Mesenchymal stem cell (in vitro differentiated cells and primary cell): ENCODE results near the gene OGFR.

Experiments used
- DNase-seq: peaks from one replicate; pipeline ENCODE4 v3.0.0-alpha.2; 2013
- H2AFZ ChIP-seq: one replicate; pipeline ENCODE4 v1.6.1; 2013; ENCODE audit warnings: low read depth, mild to moderate bottlenecking, control low read depth, inconsistent platforms, low read length, moderate library complexity
- H2AK5ac ChIP-seq: 2 replicates; pipeline ENCODE4 v1.6.1; 2013; ENCODE audit warnings: low read length, moderate library complexity, mild to moderate bottlenecking, inconsistent platforms; ENCODE audit not compliant: severe bottlenecking
- H2BK120ac ChIP-seq: one replicate; pipeline ENCODE4 v1.6.1; 2013; ENCODE audit warnings: low read depth, mild to moderate bottlenecking, inconsistent platforms, low read length, moderate library complexity
- H2BK12ac ChIP-seq, 2 experiments: one replicate each; pipeline ENCODE4 v1.6.1; 2013; ENCODE audit warnings: inconsistent platforms in 2 of 2, low read length in 2 of 2, mild to moderate bottlenecking in 2 of 2, moderate library complexity in 2 of 2, control low read depth in 1 of 2
- H2BK15ac ChIP-seq: one replicate; pipeline ENCODE4 v1.6.1; 2013; ENCODE audit warnings: mild to moderate bottlenecking, low read depth, inconsistent platforms; ENCODE audit not compliant: poor library complexity, severe bottlenecking
- H2BK5ac ChIP-seq: 2 replicates; pipeline ENCODE4 v1.6.1; 2013; ENCODE audit warnings: low read depth, mild to moderate bottlenecking, low read length, control low read depth, inconsistent platforms; ENCODE audit not compliant: poor library complexity, severe bottlenecking
- H3K14ac ChIP-seq, 2 experiments: one replicate each; pipeline ENCODE4 v1.6.1; 2013; ENCODE audit warnings: inconsistent platforms in 2 of 2, low read length in 2 of 2, control low read depth in 1 of 2, mild to moderate bottlenecking in 1 of 2, moderate library complexity in 1 of 2
- H3K18ac ChIP-seq, 2 experiments: one replicate each; pipeline ENCODE4 v1.6.1; 2013; ENCODE audit warnings: inconsistent platforms in 2 of 2, low read length in 2 of 2, control low read depth in 1 of 2, low read depth in 1 of 2, mild to moderate bottlenecking in 1 of 2
- H3K23ac ChIP-seq, 2 experiments: one replicate each; pipeline ENCODE4 v1.6.1; 2013; ENCODE audit warnings: inconsistent platforms in 2 of 2, low read length in 2 of 2, mild to moderate bottlenecking in 2 of 2, moderate library complexity in 2 of 2, control low read depth in 1 of 2
- H3K27ac ChIP-seq: 2 replicates; pipeline ENCODE4 v1.5.1; 2013; ENCODE audit warnings: mild to moderate bottlenecking, moderate library complexity, low read length, control low read depth, inconsistent platforms; ENCODE audit not compliant: poor library complexity, severe bottlenecking
- H3K27me3 ChIP-seq, 2 experiments: 2 replicates each; pipeline versions ENCODE4 v1.6.1 to v1.7.0; 2013; ENCODE audit warnings: low read length in 2 of 2, mild to moderate bottlenecking in 2 of 2, moderate library complexity in 2 of 2, control low read depth in 1 of 2, inconsistent platforms in 1 of 2; ENCODE audit not compliant: control insufficient read depth in 1 of 2, insufficient read depth in 1 of 2
- H3K36me3 ChIP-seq, 2 experiments: 2 replicates each; pipeline versions ENCODE4 v1.6.1 to v1.7.0; 2013; ENCODE audit warnings: low read length in 2 of 2, control low read depth in 1 of 2, inconsistent platforms in 1 of 2, low read depth in 1 of 2, mild to moderate bottlenecking in 1 of 2; ENCODE audit not compliant: insufficient read depth in 2 of 2, control insufficient read depth in 1 of 2
- H3K4ac ChIP-seq, 2 experiments: one replicate each; pipeline ENCODE4 v1.6.1; 2013; ENCODE audit warnings: inconsistent platforms in 2 of 2, low read length in 2 of 2, mild to moderate bottlenecking in 2 of 2, moderate library complexity in 2 of 2, control low read depth in 1 of 2, low read depth in 1 of 2
- H3K4me1 ChIP-seq: 2 replicates; pipeline ENCODE4 v1.6.1; 2013; ENCODE audit warnings: low read depth, low read length, control low read depth; ENCODE audit not compliant: control insufficient read depth, insufficient read depth
- H3K4me2 ChIP-seq: 2 replicates; pipeline ENCODE4 v1.6.1; 2013; ENCODE audit warnings: low read length, mild to moderate bottlenecking, inconsistent platforms; ENCODE audit not compliant: poor library complexity, severe bottlenecking
- H3K4me3 ChIP-seq, 2 experiments: 2 replicates each; pipeline versions ENCODE4 v1.5.1 to v1.7.0; 2013; ENCODE audit warnings: low read length in 2 of 2, mild to moderate bottlenecking in 2 of 2, control low read depth in 1 of 2, low read depth in 1 of 2; ENCODE audit not compliant: insufficient read depth in 1 of 2
- H3K79me1 ChIP-seq: replicated peaks from 2 replicates; pipeline ENCODE4 v1.6.1; 2013; ENCODE audit warnings: mild to moderate bottlenecking, control low read depth, low read length, inconsistent platforms; ENCODE audit not compliant: poor library complexity, severe bottlenecking
- H3K9ac ChIP-seq: 2 replicates; pipeline ENCODE4 v1.7.0; 2013; ENCODE audit warnings: mild to moderate bottlenecking, low read length, moderate library complexity
- H3K9me3 ChIP-seq: 2 replicates; pipeline ENCODE4 v1.7.0; 2013; ENCODE audit warnings: mild to moderate bottlenecking, low read length; ENCODE audit not compliant: control insufficient read depth
- H4K8ac ChIP-seq: one replicate; pipeline ENCODE4 v1.6.1; 2013; ENCODE audit warnings: inconsistent platforms, mild to moderate bottlenecking, low read length, moderate library complexity
- H4K91ac ChIP-seq: one replicate; pipeline ENCODE4 v1.6.1; 2013; ENCODE audit warnings: mild to moderate bottlenecking, low read length, inconsistent platforms
- WGBS: methylation state at CpG from one replicate; pipeline ENCODE4 v1.1.7; 2013; ENCODE audit warnings: mixed read lengths; 5-methylcytosine and 5-hydroxymethylcytosine counted together

The OGFR gene

DNA sequence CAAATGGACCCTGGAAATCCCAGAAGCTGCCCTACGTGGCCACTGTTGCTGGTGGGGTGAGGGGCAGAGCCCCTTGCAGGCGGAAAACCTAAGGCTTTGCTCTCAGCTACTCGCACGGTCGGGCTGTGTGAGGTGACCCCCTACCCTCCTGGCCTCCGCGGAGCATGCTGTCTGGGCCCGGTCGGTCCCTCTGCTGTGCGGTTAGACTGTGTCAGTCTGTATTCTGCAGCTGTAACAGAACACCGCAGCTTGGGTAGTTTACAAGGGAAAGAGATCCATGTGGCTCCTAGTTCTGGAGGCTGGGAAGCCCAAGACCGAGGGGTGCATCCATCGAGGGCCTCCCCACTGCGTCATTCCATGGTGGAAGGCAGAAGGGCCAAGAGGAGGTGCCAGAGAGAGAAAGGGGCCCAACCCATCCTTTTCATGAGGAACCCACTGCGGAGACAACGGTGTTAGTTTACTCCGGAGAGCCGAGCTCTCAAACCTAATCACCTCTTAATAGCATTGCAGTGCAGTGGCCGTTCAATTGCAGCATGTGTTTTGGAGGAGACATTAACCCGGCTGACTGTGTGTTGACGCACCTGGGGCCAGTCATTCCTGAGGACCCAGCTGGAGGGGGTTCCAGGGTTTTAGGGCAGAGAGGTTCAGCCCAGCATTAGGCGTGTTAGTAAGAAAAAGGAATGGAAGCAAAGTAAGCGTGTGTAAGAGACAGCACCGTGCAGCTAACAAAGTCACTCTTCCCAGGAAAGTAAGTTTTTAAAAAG lies 30.5 kb downstream of the OGFR start:
- Histone ChIP-seq H3K9ac (no peak overlapping the region), H3K27me3 (peaks cover 7 to 54% of the 10 kb centered on the region in 2 experiments), H2BK120ac (no peak overlapping the region), H2AK5ac (no peak overlapping the region), H3K4me2 (no peak overlapping the region), H4K91ac (no peak overlapping the region), H3K36me3 (no peaks in the 10 kb centered on the region), H3K4ac (no peak overlapping the region), H2BK15ac (no peak overlapping the region), H4K8ac (no peak overlapping the region), H3K14ac (no peak overlapping the region), H3K79me1 (no peaks in the 10 kb centered on the region), H3K18ac (no peak overlapping the region), H3K4me3 (no peak overlapping the region), H2BK5ac (no peak overlapping the region), H3K9me3 (no peaks in the 10 kb centered on the region), H2AFZ (no peak overlapping the region), H3K27ac (no peak overlapping the region), H3K23ac (no peak overlapping the region), H2BK12ac (no peak overlapping the region), H3K4me1 (peaks cover 10% of the 10 kb centered on the region)
- WGBS, result 85% methylated on average over 21 of the region's 24 CpGs
- DNase-seq, result no peak

DNA sequence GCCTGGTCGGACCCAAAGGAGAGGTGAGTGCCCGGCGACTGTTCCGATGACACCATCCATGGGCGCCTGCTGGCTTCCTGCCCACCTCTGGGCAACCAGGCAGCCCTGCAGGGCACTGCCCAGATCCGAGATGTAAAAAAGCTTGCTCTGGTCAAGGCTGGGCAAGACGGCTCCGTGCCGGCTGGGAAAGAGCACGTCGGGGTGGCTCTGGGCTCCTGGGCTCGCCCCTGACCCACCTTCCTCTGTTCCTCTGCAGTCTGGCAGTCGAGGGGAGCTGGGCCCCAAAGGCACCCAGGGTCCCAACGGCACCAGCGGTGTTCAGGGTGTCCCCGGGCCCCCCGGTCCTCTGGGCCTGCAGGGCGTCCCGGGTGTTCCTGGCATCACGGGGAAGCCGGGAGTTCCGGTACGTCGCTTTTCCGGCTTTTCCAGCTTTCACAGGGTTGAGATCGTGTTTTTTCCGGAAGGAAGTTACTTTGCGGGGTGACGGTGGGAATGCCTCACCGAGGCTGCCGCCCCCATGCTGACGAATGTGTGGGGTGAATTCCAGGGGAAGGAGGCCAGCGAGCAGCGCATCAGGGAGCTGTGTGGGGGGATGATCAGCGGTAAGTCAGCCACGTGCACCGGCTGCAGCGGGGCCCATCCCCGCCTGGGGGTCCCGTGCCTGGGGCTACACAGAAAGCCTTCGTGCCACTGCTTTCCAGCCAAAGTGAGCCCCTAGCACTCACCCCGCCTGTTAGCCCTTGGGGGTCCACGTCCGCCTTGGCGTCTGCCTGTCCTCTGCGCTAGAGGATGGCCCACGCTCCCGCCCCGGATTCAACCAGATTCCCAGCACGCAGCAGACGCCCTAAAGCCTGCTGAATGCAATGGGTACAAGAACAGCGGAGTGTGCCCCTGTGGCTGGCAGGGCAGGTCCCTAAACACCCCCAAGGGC lies 31.6 kb downstream of the OGFR start:
- H3K23ac ChIP-seq, result no peak overlapping the region
- no peak overlapping the region for H3K18ac ChIP-seq
- H3K27ac ChIP-seq, result no peak overlapping the region
- no peak overlapping the region for H2AK5ac ChIP-seq
- no peaks in the 10 kb centered on the region for H3K79me1 ChIP-seq
- H3K4me1 ChIP-seq, result peaks cover 11% of the 10 kb centered on the region
- DNase-seq, result no peak
- no peak overlapping the region for H2BK5ac ChIP-seq
- H3K9me3 ChIP-seq, result no peaks in the 10 kb centered on the region
- H3K36me3 ChIP-seq, result no peaks in the 10 kb centered on the region
- no peak overlapping the region for H2BK15ac ChIP-seq
- peaks cover 7 to 54% of the 10 kb centered on the region in 2 experiments for H3K27me3 ChIP-seq
- no peak overlapping the region for H3K9ac ChIP-seq
- no peak overlapping the region for H2BK120ac ChIP-seq
- H3K4me2 ChIP-seq, result no peak overlapping the region
- no peak overlapping the region for H3K4ac ChIP-seq
- H2AFZ ChIP-seq, result no peak overlapping the region
- H3K4me3 ChIP-seq, result no peak overlapping the region
- H4K8ac ChIP-seq, result no peak overlapping the region
- 83% methylated on average over 52 of the region's 52 CpGs for WGBS
- H3K14ac ChIP-seq, result no peak overlapping the region
- H2BK12ac ChIP-seq, result no peak overlapping the region
- H4K91ac ChIP-seq, result no peak overlapping the region

DNA sequence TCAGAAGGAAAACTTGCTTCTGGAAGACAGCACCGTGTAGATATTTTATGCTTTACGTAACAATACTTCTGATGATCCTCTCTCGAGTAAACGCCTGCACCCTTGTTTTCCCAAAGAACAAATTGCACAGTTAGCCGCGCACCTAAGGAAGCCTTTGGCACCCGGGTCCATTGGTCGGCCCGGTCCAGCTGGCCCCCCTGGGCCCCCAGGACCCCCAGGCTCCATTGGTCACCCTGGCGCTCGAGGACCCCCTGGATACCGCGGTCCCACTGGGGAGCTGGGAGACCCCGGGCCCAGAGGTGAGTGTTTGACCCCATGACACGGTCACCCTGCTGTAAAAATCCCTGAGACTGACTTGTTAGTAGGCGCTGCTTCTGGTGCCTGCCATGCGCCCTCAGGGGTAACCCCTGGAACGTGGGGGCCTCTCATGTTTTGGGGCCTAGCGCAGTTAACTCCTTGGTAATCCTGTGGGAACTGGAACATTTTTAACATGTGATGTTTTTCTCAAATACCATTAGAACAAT lies 32.4 kb downstream of the OGFR start:
- no peak overlapping the region for H4K8ac ChIP-seq
- no peaks in the 10 kb centered on the region for H3K36me3 ChIP-seq
- H3K4me2 ChIP-seq, result no peak overlapping the region
- H2BK15ac ChIP-seq, result no peak overlapping the region
- no peak overlapping the region for H3K14ac ChIP-seq
- no peak overlapping the region for H2BK120ac ChIP-seq
- peaks cover 7 to 47% of the 10 kb centered on the region in 2 experiments for H3K27me3 ChIP-seq
- H2AFZ ChIP-seq, result no peak overlapping the region
- no peak overlapping the region for H3K9ac ChIP-seq
- no peak overlapping the region for H3K4ac ChIP-seq
- H3K4me1 ChIP-seq, result peaks cover 10% of the 10 kb centered on the region
- WGBS, result 96% methylated on average over 18 of the region's 19 CpGs
- no peaks in the 10 kb centered on the region for H3K79me1 ChIP-seq
- DNase-seq, result no peak
- H2BK12ac ChIP-seq, result no peak overlapping the region
- H3K23ac ChIP-seq, result no peak overlapping the region
- no peak overlapping the region for H2AK5ac ChIP-seq
- H4K91ac ChIP-seq, result no peak overlapping the region
- H3K4me3 ChIP-seq, result no peak overlapping the region
- no peak overlapping the region for H3K27ac ChIP-seq
- no peak overlapping the region for H3K18ac ChIP-seq
- no peaks in the 10 kb centered on the region for H3K9me3 ChIP-seq
- no peak overlapping the region for H2BK5ac ChIP-seq

DNA sequence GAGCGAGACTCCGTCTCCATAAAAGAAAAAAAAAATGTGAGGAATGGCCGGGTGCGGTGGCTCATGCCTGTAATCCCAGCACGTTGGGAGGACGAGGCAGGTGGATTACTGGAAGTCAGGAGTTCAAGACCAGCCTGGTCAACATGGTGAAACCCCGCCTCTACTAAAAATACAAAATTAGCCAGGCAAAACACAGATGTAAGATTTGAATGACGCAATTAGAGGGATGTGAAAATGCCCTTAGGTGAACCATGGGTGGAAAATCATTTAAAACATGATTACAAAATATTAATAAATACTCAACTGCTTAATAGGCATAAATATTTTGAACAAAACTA lies 33.1 kb downstream of the OGFR start:
- no peak for DNase-seq
- H3K36me3 ChIP-seq, result no peaks in the 10 kb centered on the region
- H3K14ac ChIP-seq, result no peak overlapping the region
- H3K4me1 ChIP-seq, result peaks cover 10% of the 10 kb centered on the region
- H3K9ac ChIP-seq, result no peak overlapping the region
- H3K4ac ChIP-seq, result no peak overlapping the region
- no peak overlapping the region for H3K4me2 ChIP-seq
- 90% methylated on average over 6 of the region's 8 CpGs for WGBS
- no peak overlapping the region for H3K23ac ChIP-seq
- no peak overlapping the region for H2BK120ac ChIP-seq
- H3K27me3 ChIP-seq, result peaks cover 7 to 41% of the 10 kb centered on the region in 2 experiments
- no peaks in the 10 kb centered on the region for H3K9me3 ChIP-seq
- no peaks in the 10 kb centered on the region for H3K79me1 ChIP-seq
- H4K91ac ChIP-seq, result no peak overlapping the region
- H2BK12ac ChIP-seq, result no peak overlapping the region
- no peak overlapping the region for H2AK5ac ChIP-seq
- no peak overlapping the region for H3K18ac ChIP-seq
- H2BK5ac ChIP-seq, result no peak overlapping the region
- H2BK15ac ChIP-seq, result no peak overlapping the region
- no peak overlapping the region for H3K27ac ChIP-seq
- no peak overlapping the region for H3K4me3 ChIP-seq
- H2AFZ ChIP-seq, result no peak overlapping the region
- no peak overlapping the region for H4K8ac ChIP-seq
